ENCODE measurements around the gene SCML1. TPM values are rescaled to one million over a fixed set of nuclear protein-coding genes. Genes with fewer than 3 reads are reported as not detected.

Gene SCML1
- total RNA-seq, 1 donor from 2014 or later: 3.7 TPM

- TF ChIP-seq CTCF (IDR thresholded peaks at IDR 0.05; ENCODE audit: unreplicated experiment): no peak
- Mint-ChIP-seq H3K27ac (no peak overlapping the region), H3K36me3 (ENCODE audit: insufficient read depth) (peaks cover 2% of the 10 kb centered on the region), H3K27me3 (peaks cover 4% of the 10 kb centered on the region), H3K4me3 (ENCODE audit: low read depth) (no peak overlapping the region), H3K9me3 (ENCODE audit: low read depth) (peaks cover 18% of the 10 kb centered on the region), H3K4me1 (ENCODE audit: low read depth) (no peaks in the 10 kb centered on the region)
- DNase-seq (ENCODE audit: low spot score, unreplicated experiment): no peak
Measured at GRCh38 chrX:17788956-17789562, 51.8 kb downstream of the SCML1 start.

GRCh38 chrX:17792826-17793225 lies 55.5 kb downstream of the SCML1 start:
- no peak for DNase-seq (ENCODE audit: low spot score, unreplicated experiment)
- Mint-ChIP-seq H3K9me3 (ENCODE audit: low read depth) (peaks cover 17% of the 10 kb centered on the region), H3K4me3 (ENCODE audit: low read depth) (no peak overlapping the region), H3K27ac (no peak overlapping the region), H3K27me3 (peaks cover 4% of the 10 kb centered on the region), H3K36me3 (ENCODE audit: insufficient read depth) (no peaks in the 10 kb centered on the region), H3K4me1 (ENCODE audit: low read depth) (no peaks in the 10 kb centered on the region)
- TF ChIP-seq CTCF (IDR thresholded peaks at IDR 0.05; ENCODE audit: unreplicated experiment): no peak

GRCh38 chrX:17798921-17799320 lies 61.6 kb downstream of the SCML1 start:
- H3K27me3 Mint-ChIP-seq: no peaks in the 10 kb centered on the region
- no peaks in the 10 kb centered on the region for H3K36me3 Mint-ChIP-seq (ENCODE audit: insufficient read depth)
- H3K4me1 Mint-ChIP-seq (ENCODE audit: low read depth): no peaks in the 10 kb centered on the region
- TF ChIP-seq CTCF (IDR thresholded peaks at IDR 0.05; ENCODE audit: unreplicated experiment): no peak
- H3K4me3 Mint-ChIP-seq (ENCODE audit: low read depth): no peak overlapping the region
- H3K27ac Mint-ChIP-seq: no peak overlapping the region
- DNase-seq (ENCODE audit: low spot score, unreplicated experiment): no peak
- peaks cover 5% of the 10 kb centered on the region for H3K9me3 Mint-ChIP-seq (ENCODE audit: low read depth)

GRCh38 chrX:17801431-17801830 lies 64.1 kb downstream of the SCML1 start:
- no peaks in the 10 kb centered on the region for H3K4me1 Mint-ChIP-seq (ENCODE audit: low read depth)
- no peaks in the 10 kb centered on the region for H3K27me3 Mint-ChIP-seq
- H3K9me3 Mint-ChIP-seq (ENCODE audit: low read depth): no peaks in the 10 kb centered on the region
- TF ChIP-seq CTCF (IDR thresholded peaks at IDR 0.05; ENCODE audit: unreplicated experiment): no peak
- H3K36me3 Mint-ChIP-seq (ENCODE audit: insufficient read depth): no peaks in the 10 kb centered on the region
- no peak for DNase-seq (ENCODE audit: low spot score, unreplicated experiment)
- H3K27ac Mint-ChIP-seq: no peak overlapping the region
- no peak overlapping the region for H3K4me3 Mint-ChIP-seq (ENCODE audit: low read depth)

DNA sequence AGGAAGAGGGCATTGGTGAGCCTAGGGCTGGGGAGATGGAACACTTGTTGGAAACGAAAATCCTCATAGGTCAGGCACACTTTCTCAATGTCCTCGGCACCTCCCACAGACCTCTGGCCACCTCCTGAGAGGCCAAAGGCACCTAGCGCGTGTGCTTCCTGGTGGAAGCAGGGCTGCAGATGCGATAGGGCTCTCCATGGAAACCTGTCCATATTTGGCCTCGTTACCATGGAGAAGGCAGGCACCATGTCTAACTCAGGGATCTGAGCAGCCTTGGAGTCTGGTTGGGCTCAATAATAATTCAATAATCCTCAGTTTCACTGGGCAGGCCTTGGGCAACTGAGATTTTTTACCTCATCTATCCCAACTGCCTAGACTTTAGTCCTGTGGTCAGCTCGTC lies 65.5 kb downstream of the SCML1 start:
- no peak for DNase-seq (ENCODE audit: low spot score, unreplicated experiment)
- H3K4me3 Mint-ChIP-seq (ENCODE audit: low read depth): no peak overlapping the region
- TF ChIP-seq CTCF (IDR thresholded peaks at IDR 0.05; ENCODE audit: unreplicated experiment): no peak
- H3K27me3 Mint-ChIP-seq: no peaks in the 10 kb centered on the region
- H3K36me3 Mint-ChIP-seq (ENCODE audit: insufficient read depth): no peaks in the 10 kb centered on the region
- H3K9me3 Mint-ChIP-seq (ENCODE audit: low read depth): peaks cover 4% of the 10 kb centered on the region
- H3K4me1 Mint-ChIP-seq (ENCODE audit: low read depth): no peaks in the 10 kb centered on the region
- no peak overlapping the region for H3K27ac Mint-ChIP-seq

Data from progenitor cell of endocrine pancreas (in vitro differentiated cells).